Measurements from ENCODE around the gene TBC1D16. TPM values are rescaled to one million over a fixed set of nuclear protein-coding genes. Genes with fewer than 3 reads are reported as not detected.
A peak's percentile ranks its signal among the peaks of the same experiment; 100 is the strongest.
"Not testable (repeated sequence)": the region's sequence is repeated elsewhere in the genome, so short reads cannot be mapped to it uniquely, and the experiment has no call there.

TBC1D16 gene
- total and polyA plus RNA-seq, 8 donors: 4.9 to 31.4 (median 19.7) TPM

- H3K36me3 ChIP-seq: no peaks in the 10 kb centered on the region
- DNase-seq (no peak), FAIRE-seq (no peak), ATAC-seq (peak in 1 of 4 donors; percentile 12)
- no peaks in the 10 kb centered on the region for H3K27me3 ChIP-seq
- no peak for TF ChIP-seq CTCF (IDR thresholded peaks at IDR 0.05)
- 84% methylated on average over 15 of the region's 15 CpGs for WGBS, 2 donors
- no peaks in the 10 kb centered on the region for H3K9me3 ChIP-seq
- intact Hi-C loops (cut with DNase I): no loop called here
- H3K4me1 ChIP-seq: peaks cover 19 to 23% (median 19%) of the 10 kb centered on the region in 3 donors
- H3K27ac ChIP-seq: no peak overlapping the region
- no peak overlapping the region for H3K4me3 ChIP-seq
Measured at GRCh38 chr17:79997011-79997660, 38.5 kb downstream of the TBC1D16 start.

GRCh38 chr17:79996291-79996690, 39.4 kb downstream of the TBC1D16 start:
- TF ChIP-seq CTCF (IDR thresholded peaks at IDR 0.05): no peak
- DNase-seq (no peak), ATAC-seq (no peak), FAIRE-seq (no peak)
- intact Hi-C loops (cut with DNase I): no loop called here
- 87 to 89% methylated on average over 12 of the region's 12 CpGs for WGBS, 2 donors
- Histone ChIP-seq H3K4me1 (peaks cover 22 to 29% (median 23%) of the 10 kb centered on the region in 3 donors), H3K36me3 (no peaks in the 10 kb centered on the region), H3K27ac (no peak overlapping the region), H3K9me3 (no peaks in the 10 kb centered on the region), H3K27me3 (no peaks in the 10 kb centered on the region), H3K4me3 (no peak overlapping the region)

- intact Hi-C loops (cut with DNase I): no loop called here
- Histone ChIP-seq H3K4me1 (peaks cover 22 to 31% (median 23%) of the 10 kb centered on the region in 3 donors), H3K36me3 (no peaks in the 10 kb centered on the region), H3K27me3 (no peaks in the 10 kb centered on the region), H3K27ac (no peak overlapping the region), H3K4me3 (no peak overlapping the region), H3K9me3 (no peaks in the 10 kb centered on the region)
- TF ChIP-seq CTCF (IDR thresholded peaks at IDR 0.05): no peak
- ATAC-seq (no peak), FAIRE-seq (no peak), DNase-seq (no peak)
- WGBS, 2 donors: 93 to 96% methylated on average over 8 of the region's 8 CpGs
Measured at GRCh38 chr17:79995696-79996095, 40.0 kb downstream of the TBC1D16 start.

- TF ChIP-seq CTCF (IDR thresholded peaks at IDR 0.05): no peak
- H3K4me3 ChIP-seq: no peak overlapping the region
- ATAC-seq: no peak
- H3K9me3 ChIP-seq: no peaks in the 10 kb centered on the region
- H3K4me1 ChIP-seq: peaks cover 22 to 37% (median 23%) of the 10 kb centered on the region in 3 donors
- intact Hi-C loops (cut with DNase I): loop anchor here in 1 of 3 donors (5.0 kb wide), 2 partner anchors 187 to 202 kb away; no protein-coding TSS in a partner anchor
- H3K36me3 ChIP-seq: no peaks in the 10 kb centered on the region
- FAIRE-seq: no peak
- no peak for DNase-seq
- H3K27me3 ChIP-seq: no peaks in the 10 kb centered on the region
- no peak overlapping the region for H3K27ac ChIP-seq
- WGBS, 2 donors: 93 to 95% methylated on average over 13 of the region's 13 CpGs
Measured at GRCh38 chr17:79994602-79995001, 41.1 kb downstream of the TBC1D16 start.

- intact Hi-C loops (cut with DNase I): loop anchor here in 1 of 3 donors (5.0 kb wide), 2 partner anchors 187 to 202 kb away; no protein-coding TSS in a partner anchor
- Histone ChIP-seq H3K4me1 (peaks cover 22 to 39% (median 25%) of the 10 kb centered on the region in 3 donors), H3K27ac (peak overlapping the region in 3 of 4 donors; percentile 41 to 47 (median 43))
- DNase-seq, H3K9me3 ChIP-seq, H3K4me3 ChIP-seq, ATAC-seq, H3K36me3 ChIP-seq, FAIRE-seq, H3K27me3 ChIP-seq: not testable (repeated sequence)
- WGBS, 2 donors: 68 to 72% methylated on average over 4 of the region's 4 CpGs
Measured at GRCh38 chr17:79994228-79994569, 41.5 kb downstream of the TBC1D16 start.

All from pancreas (tissue), 10 donors.